Ectodermal cell (in vitro differentiated cells): ENCODE results near the gene ZNF174.

Source experiments
- H3K27ac ChIP-seq: 2 replicates; pipeline ENCODE4 v1.7.0; 2013; ENCODE audit warnings: mild to moderate bottlenecking, low read depth, low read length; ENCODE audit not compliant: insufficient read depth, poor library complexity, severe bottlenecking
- H3K27me3 ChIP-seq: 2 replicates; pipeline ENCODE4 v1.7.0; 2013; ENCODE audit warnings: mild to moderate bottlenecking, low read length; ENCODE audit not compliant: insufficient read depth, control insufficient read depth, poor library complexity, severe bottlenecking
- H3K36me3 ChIP-seq: one replicate; pipeline ENCODE4 v1.7.0; 2013; ENCODE audit warnings: low read length; ENCODE audit not compliant: control insufficient read depth, insufficient read depth
- H3K4me1 ChIP-seq: one replicate; pipeline ENCODE4 v1.7.0; 2013; ENCODE audit warnings: low read length; ENCODE audit not compliant: control insufficient read depth, insufficient read depth
- H3K4me3 ChIP-seq: 2 replicates; pipeline ENCODE4 v1.7.0; 2013; ENCODE audit warnings: low read depth, low read length, control low read depth; ENCODE audit not compliant: insufficient read depth
- H3K9me3 ChIP-seq: 2 replicates; pipeline ENCODE4 v1.7.0; 2013; ENCODE audit warnings: mild to moderate bottlenecking, low read length, moderate library complexity; ENCODE audit not compliant: control insufficient read depth
- WGBS, 2 experiments: methylation state at CpG; one replicate each; pipeline ENCODE4 v1.1.7; 2013; ENCODE audit warnings: missing lambda C conversion rate in 2 of 2; 5-methylcytosine and 5-hydroxymethylcytosine counted together

The ZNF174 gene

GRCh38 chr16:3443108-3444031, 42.4 kb downstream of the ZNF174 start, which contains the start of the genes NAA60 and ZNF597:
NAA60 (plus strand) TSS chr16:3443680; CDS start chr16:3476228, 32,548 bp downstream.
ZNF597 (minus strand) TSS chr16:3443504; CDS start chr16:3443153, 351 bp downstream.
- 54 to 59% methylated on average over 61 of the region's 61 CpGs for WGBS, 2 experiments
- Histone ChIP-seq H3K27me3 (no peaks in the 10 kb centered on the region), H3K36me3 (no peaks in the 10 kb centered on the region), H3K9me3 (no peaks in the 10 kb centered on the region), H3K4me1 (no peaks in the 10 kb centered on the region), H3K27ac (no peak within 1 kb of the TSS), H3K4me3 (peak within 1 kb of the TSS; percentile 64)

- H3K4me1 ChIP-seq, result no peaks in the 10 kb centered on the region
- no peaks in the 10 kb centered on the region for H3K27me3 ChIP-seq
- WGBS, 2 experiments, result 35 to 50% methylated on average over 10 of the region's 10 CpGs
- peak overlapping the region; percentile 64 for H3K4me3 ChIP-seq
- H3K9me3 ChIP-seq, result no peaks in the 10 kb centered on the region
- no peak overlapping the region for H3K27ac ChIP-seq
- no peaks in the 10 kb centered on the region for H3K36me3 ChIP-seq
These were observed 43.0 kb downstream of the ZNF174 start for GRCh38 chr16:3444032-3444388.

- Histone ChIP-seq H3K9me3 (no peaks in the 10 kb centered on the region), H3K4me3 (no peak overlapping the region), H3K27ac (no peak overlapping the region), H3K4me1 (peaks cover under 1% of the 10 kb centered on the region), H3K36me3 (no peaks in the 10 kb centered on the region), H3K27me3 (no peaks in the 10 kb centered on the region)
- WGBS, 2 experiments, result 83 to 85% methylated on average over 5 of the region's 5 CpGs
These were observed 53.1 kb downstream of the ZNF174 start for GRCh38 chr16:3454093-3454492.

- H3K9me3 ChIP-seq, result no peaks in the 10 kb centered on the region
- no peaks in the 10 kb centered on the region for H3K27me3 ChIP-seq
- no peak overlapping the region for H3K4me3 ChIP-seq
- H3K36me3 ChIP-seq, result no peaks in the 10 kb centered on the region
- WGBS, 2 experiments, result 93 to 95% methylated on average over 10 of the region's 10 CpGs
- H3K27ac ChIP-seq, result no peak overlapping the region
- H3K4me1 ChIP-seq, result peaks cover 6% of the 10 kb centered on the region
These were observed 53.7 kb downstream of the ZNF174 start for GRCh38 chr16:3454631-3455147.

GRCh38 chr16:3457434-3458252, 56.6 kb downstream of the ZNF174 start:
- Histone ChIP-seq H3K36me3 (no peaks in the 10 kb centered on the region), H3K4me3 (peak overlapping the region; percentile 80), H3K9me3 (no peaks in the 10 kb centered on the region), H3K27ac (peak overlapping the region; percentile 90), H3K27me3 (no peaks in the 10 kb centered on the region), H3K4me1 (peaks cover 25% of the 10 kb centered on the region)
- WGBS, 2 experiments, result 2 to 3% methylated on average over 83 of the region's 83 CpGs

GRCh38 chr16:3458278-3458851, 57.4 kb downstream of the ZNF174 start:
- Histone ChIP-seq H3K9me3 (no peaks in the 10 kb centered on the region), H3K36me3 (no peaks in the 10 kb centered on the region), H3K4me1 (peaks cover 25% of the 10 kb centered on the region), H3K27me3 (no peaks in the 10 kb centered on the region), H3K27ac (peak overlapping the region; percentile 68), H3K4me3 (peak overlapping the region; percentile 80)
- 0 to 1% methylated on average over 47 of the region's 47 CpGs for WGBS, 2 experiments

GRCh38 chr16:3458852-3459361, 57.9 kb downstream of the ZNF174 start:
- H3K27me3 ChIP-seq, result no peaks in the 10 kb centered on the region
- no peaks in the 10 kb centered on the region for H3K36me3 ChIP-seq
- H3K27ac ChIP-seq, result peak overlapping the region; percentile 68
- no peaks in the 10 kb centered on the region for H3K9me3 ChIP-seq
- H3K4me1 ChIP-seq, result peaks cover 25% of the 10 kb centered on the region
- WGBS, 2 experiments, result 40 to 42% methylated on average over 10 of the region's 10 CpGs
- peak overlapping the region; percentile 80 for H3K4me3 ChIP-seq
